NCI-H345 treated with DMSO at 0.1 percent for 48 hours (cell line): ENCODE measurements around the gene TRABD.

Experiments
- DNase-seq: peaks from one replicate; lab custom pipeline; 2025; ENCODE audit not compliant: unreplicated experiment; lab: John Stamatoyannopoulos, UW

Gene TRABD

GRCh38 chr22:50216684-50217520, 31.2 kb downstream of the TRABD start:
- no peak for DNase-seq

GRCh38 chr22:50217543-50218152, 31.9 kb downstream of the TRABD start:
- DNase-seq, result no peak

GRCh38 chr22:50218153-50218995, 32.7 kb downstream of the TRABD start:
- peak; percentile 5 for DNase-seq

- DNase-seq, result peak; percentile 37
These were observed 33.4 kb downstream of the TRABD start for GRCh38 chr22:50218996-50219727.

- DNase-seq, result no peak
These were observed 34.3 kb downstream of the TRABD start for GRCh38 chr22:50219800-50220602.

- no peak for DNase-seq
These were observed 35.1 kb downstream of the TRABD start for GRCh38 chr22:50220603-50221409.

- DNase-seq, result no peak
These were observed 35.9 kb downstream of the TRABD start for GRCh38 chr22:50221410-50222300.

GRCh38 chr22:50222508-50222907, 36.8 kb downstream of the TRABD start:
- DNase-seq, result no peak

GRCh38 chr22:50224071-50224470, 38.4 kb downstream of the TRABD start:
- no peak for DNase-seq

GRCh38 chr22:50225200-50225969, 39.7 kb downstream of the TRABD start:
- DNase-seq, result no peak

GRCh38 chr22:50226063-50226874, 40.6 kb downstream of the TRABD start:
- DNase-seq, result no peak

- DNase-seq, result no peak
These were observed 41.1 kb downstream of the TRABD start for GRCh38 chr22:50226875-50227165.

GRCh38 chr22:50227579-50228215, 42.0 kb downstream of the TRABD start:
- DNase-seq, result no peak

- DNase-seq, result no peak
These were observed 42.7 kb downstream of the TRABD start for GRCh38 chr22:50228366-50228765.

GRCh38 chr22:50229370-50229769, 43.7 kb downstream of the TRABD start:
- DNase-seq, result no peak

GRCh38 chr22:50232481-50233151, 46.9 kb downstream of the TRABD start:
- DNase-seq, result no peak
